IgD-negative memory B cell (primary cell): Measurements from ENCODE around the gene LCP1. TPM values are rescaled to one million over a fixed set of nuclear protein-coding genes. Genes with fewer than 3 reads are reported as not detected.

Source experiments
- H3K27ac Mint-ChIP-seq, 3 donors: one replicate each; pipeline ENCODE4 v1.8.0; 2020 to 2022; ENCODE audit warnings: mild to moderate bottlenecking in 3 of 3, mixed read lengths in 3 of 3, moderate library complexity in 1 of 3
- H3K27me3 Mint-ChIP-seq: one replicate; pipeline ENCODE4 v1.8.0; 2021; ENCODE audit warnings: mixed read lengths
- H3K36me3 Mint-ChIP-seq: one replicate; pipeline ENCODE4 v1.8.0; 2020; ENCODE audit warnings: mild to moderate bottlenecking, mixed read lengths
- H3K4me1 Mint-ChIP-seq, 3 donors: one replicate each; pipeline ENCODE4 v1.8.0; 2020 to 2022; ENCODE audit warnings: mixed read lengths in 3 of 3, mild to moderate bottlenecking in 1 of 3
- H3K4me3 Mint-ChIP-seq, 4 donors: one replicate each; pipeline ENCODE4 v1.8.0; 2020 to 2022; ENCODE audit warnings: mild to moderate bottlenecking in 4 of 4, mixed read lengths in 4 of 4, moderate library complexity in 3 of 4
- H3K9me3 Mint-ChIP-seq, 3 donors: one replicate each; pipeline ENCODE4 v1.8.0; 2020 to 2021; ENCODE audit warnings: mixed read lengths in 3 of 3, mild to moderate bottlenecking in 1 of 3
- polyA plus RNA-seq: library from polyadenylated mRNA; unstranded; fragments of 300-500 nt; fragmentation: Illumina TruSeq; gene quantifications from one replicate; pipeline ENCODE4 v1.2.3, GENCODE V29; 2021

LCP1 gene
- polyA plus RNA-seq, 1 donor from 2014 or later = 835 TPM

- peak overlapping the region; percentile 14 to 78 (median 76) for H3K27ac Mint-ChIP-seq
- H3K27me3 Mint-ChIP-seq = no peaks in the 10 kb centered on the region
- no peaks in the 10 kb centered on the region for H3K9me3 Mint-ChIP-seq
- peaks cover 10% of the 10 kb centered on the region for H3K36me3 Mint-ChIP-seq
- no peak overlapping the region for H3K4me3 Mint-ChIP-seq
- peaks cover 0 to 2% (median 0%) of the 10 kb centered on the region in 3 donors for H3K4me1 Mint-ChIP-seq
Observed at GRCh38 chr13:46134961-46135522, 46.9 kb downstream of the LCP1 start.

- H3K27me3 Mint-ChIP-seq = no peaks in the 10 kb centered on the region
- no peaks in the 10 kb centered on the region for H3K9me3 Mint-ChIP-seq
- H3K4me3 Mint-ChIP-seq = no peak overlapping the region
- H3K4me1 Mint-ChIP-seq = peaks cover 0 to 2% (median 0%) of the 10 kb centered on the region in 3 donors
- H3K27ac Mint-ChIP-seq = peak overlapping the region in 1 of 3 donors; percentile 78
- H3K36me3 Mint-ChIP-seq = peaks cover 7% of the 10 kb centered on the region
Observed at GRCh38 chr13:46134494-46134893, 47.5 kb downstream of the LCP1 start.

- Mint-ChIP-seq H3K4me1 (peaks cover 0 to 2% (median 0%) of the 10 kb centered on the region in 3 donors), H3K27ac (peak overlapping the region in 1 of 3 donors; percentile 62), H3K36me3 (peaks cover 7% of the 10 kb centered on the region), H3K4me3 (no peak overlapping the region), H3K27me3 (no peaks in the 10 kb centered on the region), H3K9me3 (no peaks in the 10 kb centered on the region)
Observed at GRCh38 chr13:46132109-46132508, 49.9 kb downstream of the LCP1 start.

- peaks cover 7% of the 10 kb centered on the region for H3K36me3 Mint-ChIP-seq
- H3K27ac Mint-ChIP-seq = peak overlapping the region in 1 of 3 donors; percentile 84
- no peaks in the 10 kb centered on the region for H3K27me3 Mint-ChIP-seq
- H3K4me3 Mint-ChIP-seq = no peak overlapping the region
- no peaks in the 10 kb centered on the region for H3K9me3 Mint-ChIP-seq
- H3K4me1 Mint-ChIP-seq = peaks cover 0 to 2% (median 1%) of the 10 kb centered on the region in 3 donors
Observed at GRCh38 chr13:46131705-46132104, 50.3 kb downstream of the LCP1 start.

GRCh38 chr13:46129955-46130618 lies 51.9 kb downstream of the LCP1 start:
- Mint-ChIP-seq H3K9me3 (no peaks in the 10 kb centered on the region), H3K4me1 (peaks cover 2 to 14% (median 8%) of the 10 kb centered on the region in 3 donors), H3K27ac (peak overlapping the region in 2 of 3 donors; percentile 15 to 72), H3K36me3 (peaks cover 4% of the 10 kb centered on the region), H3K27me3 (no peaks in the 10 kb centered on the region), H3K4me3 (no peak overlapping the region)

DNA sequence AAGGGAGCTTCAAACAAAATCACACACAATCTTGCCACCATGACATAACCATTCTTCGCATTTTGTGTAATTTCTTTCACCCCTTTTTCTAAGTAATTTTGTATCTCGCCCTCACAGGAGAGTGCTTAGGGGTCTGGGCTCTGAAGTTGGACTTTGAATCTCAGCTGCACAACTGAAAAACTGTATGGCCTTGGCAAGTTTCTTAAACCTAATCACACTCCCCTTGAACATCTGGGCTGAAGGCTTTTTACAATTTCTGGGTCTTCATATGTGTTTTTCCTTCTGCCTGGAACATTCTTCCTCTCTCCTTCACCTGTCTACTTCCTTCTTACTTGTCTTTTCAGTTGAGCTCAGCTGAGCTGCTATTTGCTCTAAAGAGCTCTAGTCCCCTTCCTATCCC lies 52.9 kb downstream of the LCP1 start:
- H3K4me3 Mint-ChIP-seq = no peak overlapping the region
- H3K27me3 Mint-ChIP-seq = no peaks in the 10 kb centered on the region
- no peaks in the 10 kb centered on the region for H3K9me3 Mint-ChIP-seq
- H3K36me3 Mint-ChIP-seq = peaks cover 3% of the 10 kb centered on the region
- peaks cover 10 to 23% (median 16%) of the 10 kb centered on the region in 3 donors for H3K4me1 Mint-ChIP-seq
- H3K27ac Mint-ChIP-seq = no peak overlapping the region

DNA sequence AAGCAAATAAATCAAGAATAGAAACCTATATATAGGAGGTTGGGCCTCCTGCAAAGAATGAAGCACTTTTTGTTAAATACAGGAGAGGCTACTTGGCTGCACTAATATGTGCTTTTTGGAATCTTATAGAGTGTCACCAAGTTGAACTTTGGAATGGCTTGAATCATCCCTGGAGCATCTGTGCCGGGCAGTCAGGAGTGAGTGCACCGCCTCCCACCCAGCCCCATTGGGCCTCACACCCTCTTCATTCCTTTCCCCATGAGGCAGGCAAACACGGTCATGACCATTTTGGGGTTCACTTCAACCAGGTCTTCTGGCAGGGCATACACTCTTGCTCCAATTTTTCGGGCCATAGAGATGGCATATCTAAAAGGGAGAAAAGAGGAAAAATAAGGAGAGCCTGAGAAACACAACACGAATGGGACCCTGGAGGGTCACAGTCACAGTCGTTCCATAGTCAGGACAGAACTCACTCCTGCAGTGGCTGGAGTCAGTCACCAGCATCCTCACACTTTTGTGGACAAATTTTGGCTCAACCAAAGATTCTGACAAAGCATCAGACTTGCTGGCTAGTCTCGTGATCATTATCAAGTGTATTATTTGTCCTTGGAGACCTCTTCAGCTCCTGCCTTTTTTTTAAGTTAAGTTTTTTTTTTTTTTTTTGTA lies 54.5 kb downstream of the LCP1 start:
- Mint-ChIP-seq H3K36me3 (no peaks in the 10 kb centered on the region), H3K4me1 (peaks cover 13 to 29% (median 22%) of the 10 kb centered on the region in 3 donors), H3K9me3 (no peaks in the 10 kb centered on the region), H3K27ac (no peak overlapping the region), H3K4me3 (no peak overlapping the region), H3K27me3 (no peaks in the 10 kb centered on the region)

DNA sequence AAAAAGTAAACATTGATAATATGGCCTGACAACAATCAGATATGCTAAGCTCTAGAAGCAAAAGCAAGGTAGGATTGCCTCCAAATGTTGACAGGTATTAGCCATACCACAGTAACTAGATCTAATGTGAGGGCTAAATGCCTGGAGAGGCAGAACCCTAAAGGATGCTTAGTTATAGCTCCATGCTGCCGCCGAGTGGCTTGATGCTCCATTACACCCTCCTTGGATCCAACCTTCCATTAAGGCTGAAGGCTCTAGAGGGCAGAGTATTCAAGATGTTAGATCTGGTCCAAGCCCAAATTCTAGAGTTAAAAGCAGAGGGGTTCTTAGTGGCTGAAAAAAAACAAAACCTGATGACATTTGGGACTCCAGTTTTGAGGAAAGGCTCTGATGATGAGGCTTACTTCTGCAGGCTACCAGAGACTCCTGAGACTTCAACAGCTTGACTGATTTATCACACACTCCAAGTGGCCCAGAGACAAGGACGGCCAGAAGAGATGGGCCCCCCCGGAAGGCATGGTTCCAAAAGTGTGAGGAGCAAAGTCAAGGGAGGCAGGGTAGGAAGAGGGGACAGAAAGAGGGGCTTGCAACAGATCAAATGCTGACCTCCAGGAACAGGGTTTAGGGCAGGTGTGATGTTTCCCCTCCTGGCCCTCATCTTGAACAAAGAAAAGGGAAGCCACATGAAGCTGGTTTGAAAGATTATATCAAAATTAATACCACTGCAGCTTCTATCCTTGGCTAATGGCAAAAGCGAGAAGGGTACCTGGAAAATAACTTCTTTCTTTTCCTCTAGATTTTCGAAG lies 55.2 kb downstream of the LCP1 start:
- H3K4me3 Mint-ChIP-seq = peak overlapping the region in 1 of 4 donors; percentile 23
- H3K36me3 Mint-ChIP-seq = no peaks in the 10 kb centered on the region
- H3K9me3 Mint-ChIP-seq = no peaks in the 10 kb centered on the region
- H3K4me1 Mint-ChIP-seq = peaks cover 13 to 29% (median 22%) of the 10 kb centered on the region in 3 donors
- H3K27ac Mint-ChIP-seq = peak overlapping the region; percentile 24 to 86 (median 25)
- H3K27me3 Mint-ChIP-seq = peaks cover 1% of the 10 kb centered on the region

DNA sequence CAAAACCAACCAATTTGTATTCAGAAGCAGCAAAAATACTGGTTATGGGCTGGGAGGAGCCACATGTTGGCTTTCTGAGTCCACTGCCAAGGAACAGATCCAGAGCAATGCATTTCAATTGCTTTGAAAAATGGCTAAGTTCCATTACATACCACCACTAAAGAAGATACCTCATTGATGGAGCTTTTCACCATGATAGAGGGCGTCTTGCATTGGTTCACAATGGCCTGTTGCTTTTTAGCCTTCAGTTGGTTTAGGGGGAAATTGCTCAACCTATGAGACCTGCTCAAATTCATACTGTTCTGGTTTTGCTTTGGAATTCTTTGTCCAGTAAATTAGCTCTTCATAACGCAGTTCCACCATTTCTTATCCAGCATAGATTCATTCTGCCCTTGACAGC lies 55.9 kb downstream of the LCP1 start:
- H3K27ac Mint-ChIP-seq = peak overlapping the region; percentile 24 to 88 (median 86)
- H3K36me3 Mint-ChIP-seq = no peaks in the 10 kb centered on the region
- peak overlapping the region in 1 of 4 donors; percentile 23 for H3K4me3 Mint-ChIP-seq
- H3K4me1 Mint-ChIP-seq = peaks cover 13 to 29% (median 22%) of the 10 kb centered on the region in 3 donors
- peaks cover 1% of the 10 kb centered on the region for H3K27me3 Mint-ChIP-seq
- H3K9me3 Mint-ChIP-seq = no peaks in the 10 kb centered on the region

- no peaks in the 10 kb centered on the region for H3K36me3 Mint-ChIP-seq
- H3K4me1 Mint-ChIP-seq = peaks cover 13 to 29% (median 22%) of the 10 kb centered on the region in 3 donors
- H3K4me3 Mint-ChIP-seq = peak overlapping the region in 2 of 4 donors; percentile 11 to 56
- peaks cover 1% of the 10 kb centered on the region for H3K27me3 Mint-ChIP-seq
- peak overlapping the region; percentile 24 to 88 (median 86) for H3K27ac Mint-ChIP-seq
- H3K9me3 Mint-ChIP-seq = no peaks in the 10 kb centered on the region
Observed at GRCh38 chr13:46124967-46125933, 56.7 kb downstream of the LCP1 start.

DNA sequence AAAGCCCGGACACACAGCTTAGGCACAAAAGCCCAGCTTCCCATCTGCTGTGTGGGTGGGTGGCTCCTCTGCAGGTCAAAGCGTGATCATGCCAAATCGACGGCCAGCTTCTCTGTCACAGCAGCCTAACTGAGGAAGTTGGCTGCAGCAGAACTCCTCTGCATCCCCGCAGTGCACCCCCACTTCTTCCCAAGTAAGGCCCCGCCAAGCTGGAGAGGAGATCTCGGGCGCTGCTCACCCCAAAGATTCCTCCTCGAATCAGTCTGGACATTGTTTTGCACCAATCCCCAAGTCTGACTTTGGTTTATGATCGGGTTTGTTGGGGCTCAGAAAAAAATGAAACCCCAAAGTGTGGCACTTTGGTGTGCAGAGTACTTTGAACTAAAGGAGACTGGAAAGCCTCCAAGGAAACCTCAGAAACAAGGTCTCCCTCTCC lies 57.4 kb downstream of the LCP1 start:
- peak overlapping the region in 1 of 4 donors; percentile 56 for H3K4me3 Mint-ChIP-seq
- peak overlapping the region in 2 of 3 donors; percentile 86 to 88 for H3K27ac Mint-ChIP-seq
- H3K27me3 Mint-ChIP-seq = peaks cover 1% of the 10 kb centered on the region
- H3K36me3 Mint-ChIP-seq = no peaks in the 10 kb centered on the region
- H3K4me1 Mint-ChIP-seq = peaks cover 13 to 29% (median 22%) of the 10 kb centered on the region in 3 donors
- H3K9me3 Mint-ChIP-seq = no peaks in the 10 kb centered on the region

DNA sequence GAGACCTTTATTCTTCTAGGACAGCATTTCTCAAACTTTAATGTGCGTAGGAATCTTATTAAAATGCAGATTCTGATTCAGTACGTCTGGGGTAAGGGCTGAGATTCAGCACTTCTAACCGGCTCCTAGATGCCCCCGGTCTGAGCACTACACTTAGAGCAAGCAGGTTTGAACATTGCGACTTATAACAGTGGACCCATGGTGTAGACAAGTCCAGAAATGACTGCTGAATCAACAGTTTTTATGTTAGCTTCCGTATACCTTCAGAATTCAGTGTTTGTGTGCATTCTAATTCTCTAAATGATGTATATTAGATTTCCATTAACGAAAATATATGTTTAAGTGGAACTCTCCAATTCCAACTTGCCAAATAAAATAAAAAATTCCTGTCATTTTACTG lies 59.7 kb downstream of the LCP1 start:
- Mint-ChIP-seq H3K27ac (peak overlapping the region in 1 of 3 donors; percentile 10), H3K9me3 (no peaks in the 10 kb centered on the region), H3K36me3 (no peaks in the 10 kb centered on the region), H3K27me3 (peaks cover 1% of the 10 kb centered on the region), H3K4me3 (no peak overlapping the region), H3K4me1 (peaks cover 13 to 29% (median 22%) of the 10 kb centered on the region in 3 donors)

DNA sequence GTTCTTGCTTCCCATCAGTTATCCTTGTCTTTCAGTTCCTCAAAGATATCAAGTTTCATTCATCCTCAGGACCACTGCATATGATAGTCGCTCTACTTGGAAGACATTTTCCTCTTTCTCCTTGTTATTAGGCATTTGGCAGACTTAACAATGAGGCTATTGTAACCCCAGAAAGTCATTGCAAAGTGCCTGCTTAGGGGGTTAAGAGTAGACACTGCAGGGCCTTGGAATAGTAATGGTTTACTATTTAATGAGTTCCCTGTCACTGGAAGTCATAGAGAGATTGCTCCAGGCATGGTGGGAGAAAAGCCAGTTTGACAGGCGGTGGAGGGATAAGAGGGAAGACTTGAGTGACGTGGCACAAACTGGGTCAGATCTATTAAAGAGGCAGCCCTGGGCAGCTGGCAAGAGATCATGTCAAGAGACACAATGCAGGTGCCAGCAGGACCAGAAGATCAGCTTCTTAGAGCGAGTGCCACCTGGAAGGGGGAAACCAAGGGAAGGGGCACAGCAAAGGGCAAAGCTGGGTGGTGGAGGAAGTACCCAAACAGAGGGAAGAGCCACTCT lies 60.3 kb downstream of the LCP1 start:
- Mint-ChIP-seq H3K27me3 (peaks cover 1% of the 10 kb centered on the region), H3K9me3 (no peaks in the 10 kb centered on the region), H3K36me3 (no peaks in the 10 kb centered on the region), H3K4me1 (peaks cover 13 to 27% (median 22%) of the 10 kb centered on the region in 3 donors), H3K27ac (no peak overlapping the region), H3K4me3 (no peak overlapping the region)
